ENCODE results near the gene ANKRD53. TPM values are rescaled to one million over a fixed set of nuclear protein-coding genes. Genes with fewer than 3 reads are reported as not detected.

Gene ANKRD53
- total RNA-seq, 2 donors from 2014 or later: 0.36 to 0.74 TPM

DNA sequence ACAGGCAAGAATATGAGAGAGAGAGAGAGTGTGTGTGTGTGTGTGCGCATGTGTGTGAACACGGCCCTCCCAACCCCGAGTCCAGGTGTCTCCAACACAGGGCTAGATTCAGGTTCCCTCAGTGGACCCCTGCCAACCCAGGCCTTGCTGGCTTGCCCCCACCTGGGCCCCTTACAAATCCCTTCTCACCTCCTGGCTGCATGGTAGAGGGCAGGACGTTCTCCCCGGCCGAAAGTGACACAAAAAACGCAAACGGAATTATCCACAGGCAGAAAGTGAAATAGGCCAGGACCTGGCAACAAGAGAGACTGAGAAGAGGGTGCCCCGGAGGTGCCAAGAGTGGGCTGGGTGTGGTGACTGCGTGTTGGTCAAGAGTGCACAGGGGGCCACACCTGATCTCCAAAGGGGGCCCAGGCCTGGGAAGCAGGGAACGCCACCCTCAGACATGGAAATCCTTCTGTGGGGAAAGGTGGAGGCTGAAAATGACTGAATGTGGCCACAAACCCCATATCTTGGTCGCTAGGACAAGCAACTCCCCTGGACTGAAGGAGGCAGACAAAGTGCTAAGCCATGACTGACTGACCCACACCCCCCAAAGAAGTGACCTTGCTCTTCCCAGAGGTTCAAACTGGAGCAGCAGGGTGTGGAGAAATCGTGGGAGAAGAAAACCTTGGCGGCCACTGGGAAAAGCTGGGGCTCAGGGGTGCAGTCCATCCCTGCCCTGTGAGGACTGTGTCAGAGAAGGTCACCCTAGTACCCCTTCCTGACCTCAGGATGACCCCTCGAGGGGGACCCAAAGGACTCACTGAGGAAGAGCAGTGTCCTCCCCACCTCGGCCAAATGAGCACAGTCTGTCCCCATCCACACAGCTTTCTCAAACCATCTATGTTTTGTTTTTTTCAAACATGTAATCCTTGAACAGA is 10.6 kb downstream of the ANKRD53 start:
- Histone ChIP-seq H3K27me3 (replicated peaks; ENCODE audit: insufficient read depth) (no peaks in the 10 kb centered on the region), H3K36me3 (peaks cover 7 to 10% of the 10 kb centered on the region in 2 donors), H3K27ac (no peak overlapping the region), H3K4me1 (replicated peaks) (peaks cover 10% of the 10 kb centered on the region), H3K9me3 (no peaks in the 10 kb centered on the region), H3K4me3 (no peak overlapping the region)
- intact Hi-C loops (cut with DNase I): no loop called here
- 87% methylated on average over 16 of the region's 16 CpGs for WGBS
- no peak for TF ChIP-seq POLR2AphosphoS5 (IDR thresholded peaks at IDR 0.05)
- TF ChIP-seq, protein P1, sequence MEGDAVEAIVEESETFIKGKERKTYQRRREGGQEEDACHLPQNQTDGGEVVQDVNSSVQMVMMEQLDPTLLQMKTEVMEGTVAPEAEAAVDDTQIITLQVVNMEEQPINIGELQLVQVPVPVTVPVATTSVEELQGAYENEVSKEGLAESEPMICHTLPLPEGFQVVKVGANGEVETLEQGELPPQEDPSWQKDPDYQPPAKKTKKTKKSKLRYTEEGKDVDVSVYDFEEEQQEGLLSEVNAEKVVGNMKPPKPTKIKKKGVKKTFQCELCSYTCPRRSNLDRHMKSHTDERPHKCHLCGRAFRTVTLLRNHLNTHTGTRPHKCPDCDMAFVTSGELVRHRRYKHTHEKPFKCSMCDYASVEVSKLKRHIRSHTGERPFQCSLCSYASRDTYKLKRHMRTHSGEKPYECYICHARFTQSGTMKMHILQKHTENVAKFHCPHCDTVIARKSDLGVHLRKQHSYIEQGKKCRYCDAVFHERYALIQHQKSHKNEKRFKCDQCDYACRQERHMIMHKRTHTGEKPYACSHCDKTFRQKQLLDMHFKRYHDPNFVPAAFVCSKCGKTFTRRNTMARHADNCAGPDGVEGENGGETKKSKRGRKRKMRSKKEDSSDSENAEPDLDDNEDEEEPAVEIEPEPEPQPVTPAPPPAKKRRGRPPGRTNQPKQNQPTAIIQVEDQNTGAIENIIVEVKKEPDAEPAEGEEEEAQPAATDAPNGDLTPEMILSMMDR (IDR thresholded peaks at IDR 0.05): no peak
- no peak for TF ChIP-seq POLR2A (IDR thresholded peaks at IDR 0.05)
- no peak for DNase-seq (ENCODE audit: low spot score)

DNA sequence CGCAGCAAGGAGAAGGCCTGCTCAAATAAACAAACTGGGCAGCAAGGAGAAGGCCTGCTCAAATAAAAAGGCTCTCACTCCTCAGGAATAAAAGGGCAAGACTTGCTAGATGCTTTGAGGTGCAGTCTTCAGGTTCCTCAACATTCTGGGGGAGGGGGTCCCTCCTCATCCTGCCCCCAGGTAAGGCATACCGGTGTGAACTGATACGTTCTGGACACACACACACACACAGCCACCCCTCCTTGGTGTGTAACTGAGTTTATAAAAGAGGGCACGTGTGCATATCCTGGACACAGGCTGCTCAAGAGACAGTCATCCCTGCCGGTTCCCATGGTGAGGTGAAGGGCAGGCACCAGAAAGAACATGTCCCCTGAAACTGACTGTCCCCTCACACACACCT is 11.8 kb downstream of the ANKRD53 start:
- Histone ChIP-seq H3K4me1 (replicated peaks) (peaks cover 10% of the 10 kb centered on the region), H3K27ac (no peak overlapping the region), H3K9me3 (no peaks in the 10 kb centered on the region), H3K36me3 (peaks cover 7 to 10% of the 10 kb centered on the region in 2 donors), H3K4me3 (no peak overlapping the region), H3K27me3 (replicated peaks; ENCODE audit: insufficient read depth) (no peaks in the 10 kb centered on the region)
- DNase-seq (ENCODE audit: low spot score): no peak
- intact Hi-C loops (cut with DNase I): no loop called here
- TF ChIP-seq POLR2A (IDR thresholded peaks at IDR 0.05) (no peak), POLR2AphosphoS5 (IDR thresholded peaks at IDR 0.05) (no peak)
- TF ChIP-seq, protein P1 (IDR thresholded peaks at IDR 0.05): no peak
- whole genome bisulfite sequencing: 81% methylated on average over 5 of the region's 5 CpGs

DNA sequence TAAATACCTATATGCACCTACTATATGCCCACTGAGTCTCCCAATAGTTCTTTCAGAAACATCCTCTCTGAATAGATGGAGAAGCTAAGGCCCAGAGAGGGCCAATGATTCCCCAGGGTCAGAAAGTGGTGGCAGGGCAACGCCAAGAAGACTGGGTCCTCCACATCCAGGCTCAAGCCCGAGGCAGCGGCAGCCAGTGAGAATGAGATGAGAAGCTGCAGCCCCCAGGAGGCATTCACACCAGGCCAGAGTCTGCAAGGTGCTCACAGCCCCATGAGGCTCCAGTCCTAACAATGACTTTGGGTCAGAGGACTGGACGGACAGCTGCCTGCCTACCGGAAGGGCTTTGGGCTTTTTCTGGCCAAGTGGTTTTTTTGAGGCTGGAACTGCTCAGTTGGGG is 12.7 kb downstream of the ANKRD53 start:
- H3K27me3 ChIP-seq (replicated peaks; ENCODE audit: insufficient read depth): no peaks in the 10 kb centered on the region
- no peak for DNase-seq (ENCODE audit: low spot score)
- WGBS: 94% methylated on average over 3 of the region's 5 CpGs
- no peak overlapping the region for H3K4me3 ChIP-seq
- no peak overlapping the region for H3K27ac ChIP-seq
- intact Hi-C loops (cut with DNase I): no loop called here
- H3K4me1 ChIP-seq (replicated peaks): peaks cover 10% of the 10 kb centered on the region
- TF ChIP-seq, protein P1 (IDR thresholded peaks at IDR 0.05): no peak
- TF ChIP-seq POLR2AphosphoS5 (IDR thresholded peaks at IDR 0.05) (no peak), POLR2A (IDR thresholded peaks at IDR 0.05) (no peak)
- peaks cover 7 to 10% of the 10 kb centered on the region in 2 donors for H3K36me3 ChIP-seq
- H3K9me3 ChIP-seq: no peaks in the 10 kb centered on the region

DNA sequence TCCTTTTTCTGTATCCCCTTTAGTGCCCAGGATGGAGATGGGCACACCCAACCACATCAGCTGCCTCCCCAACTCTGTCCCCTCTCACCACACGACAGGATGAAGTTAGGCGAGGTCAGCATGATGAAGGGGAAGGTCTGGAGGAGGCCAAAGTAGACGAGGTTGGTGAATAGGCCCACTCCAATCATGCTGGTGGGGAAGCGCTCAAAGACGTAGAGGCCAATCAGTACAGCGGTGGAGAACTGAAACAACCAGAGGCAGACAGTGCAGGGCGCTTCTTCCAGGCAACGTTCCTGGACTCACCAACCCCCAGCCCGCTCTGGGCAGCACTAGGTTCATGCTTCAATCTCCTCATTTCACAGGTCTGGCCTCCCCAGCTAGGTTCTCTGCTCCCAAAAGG is 13.3 kb downstream of the ANKRD53 start:
- no peak for DNase-seq (ENCODE audit: low spot score)
- no peak for TF ChIP-seq POLR2AphosphoS5 (IDR thresholded peaks at IDR 0.05)
- TF ChIP-seq POLR2A (IDR thresholded peaks at IDR 0.05): no peak
- TF ChIP-seq, protein P1 (IDR thresholded peaks at IDR 0.05): no peak
- H3K36me3 ChIP-seq: peaks cover 7 to 10% of the 10 kb centered on the region in 2 donors
- H3K27ac ChIP-seq: no peak overlapping the region
- peaks cover 10% of the 10 kb centered on the region for H3K4me1 ChIP-seq (replicated peaks)
- 85% methylated on average over 9 of the region's 9 CpGs for WGBS
- no peaks in the 10 kb centered on the region for H3K9me3 ChIP-seq
- no peaks in the 10 kb centered on the region for H3K27me3 ChIP-seq (replicated peaks; ENCODE audit: insufficient read depth)
- no peak overlapping the region for H3K4me3 ChIP-seq
- intact Hi-C loops (cut with DNase I): no loop called here
